Measurements from ENCODE around the gene GNAS.

Gene GNAS

DNA sequence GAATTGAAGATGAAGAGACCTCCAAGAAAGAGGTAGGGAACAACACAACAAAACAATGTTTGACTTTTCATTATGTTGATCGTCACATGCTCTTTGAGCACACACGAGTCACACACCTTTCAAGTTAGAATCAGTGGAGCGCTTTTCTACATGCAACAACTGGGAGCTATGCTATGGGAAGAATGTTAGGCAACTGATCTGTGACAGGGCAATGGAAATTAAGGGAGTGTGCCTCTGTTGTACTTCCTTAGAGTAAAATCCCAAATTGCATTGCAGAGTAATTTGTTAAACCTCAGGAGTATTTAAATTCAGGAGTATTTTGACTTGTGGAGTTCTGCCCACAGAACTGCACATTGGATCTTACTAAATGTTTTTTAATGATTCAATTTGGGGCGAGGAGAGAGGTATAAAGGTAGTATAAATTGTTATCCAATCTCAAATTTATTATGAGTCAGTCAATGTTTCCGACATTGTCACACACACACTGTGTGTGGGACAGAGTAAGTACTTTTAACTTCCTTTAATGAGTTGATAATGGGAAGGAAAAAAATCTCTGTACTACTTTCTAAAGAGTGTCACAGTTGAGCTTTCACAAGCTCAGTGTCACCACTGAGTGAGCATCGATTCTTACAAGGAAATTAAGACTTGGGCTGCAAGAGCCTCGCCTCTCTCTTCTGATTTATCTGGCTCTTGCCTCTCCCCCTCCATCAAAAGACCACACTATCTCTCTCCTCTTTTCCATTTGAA is 10.7 kb downstream of the GNAS start:
- no peak overlapping the region for H3K4me3 ChIP-seq (ENCODE audit: low read length, poor library complexity, severe bottlenecking)

DNA sequence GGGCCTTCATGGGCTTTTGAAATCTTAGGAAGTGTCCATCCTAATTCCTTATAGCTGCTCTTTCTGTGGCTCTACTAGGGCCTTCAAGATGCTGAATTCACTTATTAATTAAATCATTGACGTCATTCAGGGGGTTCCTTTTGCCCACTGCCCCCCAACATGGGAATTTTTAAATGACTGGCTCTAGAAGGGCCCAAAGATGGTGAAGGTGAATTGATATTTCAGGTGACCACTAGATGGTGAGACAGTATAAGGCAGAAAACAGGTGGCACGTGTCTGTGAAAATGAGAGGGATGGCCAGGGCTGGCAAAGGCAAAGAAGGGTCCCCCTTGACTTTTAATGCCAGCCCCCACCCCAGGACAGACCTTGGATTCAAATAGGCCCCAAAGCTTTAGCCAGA is 11.8 kb downstream of the GNAS start:
- H3K36me3 ChIP-seq (ENCODE audit: insufficient read depth, low read length), result no peaks in the 10 kb centered on the region
- H2AFZ ChIP-seq (ENCODE audit: low read length), result no peak overlapping the region
- H3K79me2 ChIP-seq (ENCODE audit: insufficient read depth, low read length), result no peaks in the 10 kb centered on the region
- no peaks in the 10 kb centered on the region for H3K9me3 ChIP-seq (ENCODE audit: insufficient read depth, low read depth, low read length)
- no peak overlapping the region for H3K9ac ChIP-seq (ENCODE audit: low read depth, low read length, poor library complexity, severe bottlenecking)
- H3K4me2 ChIP-seq (ENCODE audit: low read depth, low read length, poor library complexity, severe bottlenecking), result no peak overlapping the region
- H3K4me3 ChIP-seq (ENCODE audit: low read length, poor library complexity, severe bottlenecking), result no peak overlapping the region
- no peaks in the 10 kb centered on the region for H4K20me1 ChIP-seq (ENCODE audit: insufficient read depth, low read length, poor library complexity, severe bottlenecking)
- no peaks in the 10 kb centered on the region for H3F3A ChIP-seq (ENCODE audit: low read depth)
- TF ChIP-seq EZH2phosphoT487 (IDR thresholded peaks at IDR 0.05; ENCODE audit: borderline replicate concordance) (no peak), CTCF (conservative IDR thresholded peaks at IDR 0.05; ENCODE audit: low read length) (peak; percentile 49)
- no peaks in the 10 kb centered on the region for H3K9me2 ChIP-seq (replicated peaks; ENCODE audit: low read depth, low read length)
- no peaks in the 10 kb centered on the region for H3K4me1 ChIP-seq (ENCODE audit: insufficient read depth, low read length, poor library complexity, severe bottlenecking)
- H3K27me3 ChIP-seq (ENCODE audit: insufficient read depth, low read length, poor library complexity, severe bottlenecking), result no peaks in the 10 kb centered on the region

More for the DNA sequence above, 10.7 kb downstream of the GNAS start:
- Histone ChIP-seq H2AFZ (ENCODE audit: low read length) (no peak overlapping the region), H3K9ac (ENCODE audit: low read depth, low read length, poor library complexity, severe bottlenecking) (no peak overlapping the region), H3K36me3 (ENCODE audit: insufficient read depth, low read length) (no peaks in the 10 kb centered on the region), H3K4me2 (ENCODE audit: low read depth, low read length, poor library complexity, severe bottlenecking) (no peak overlapping the region), H3F3A (ENCODE audit: low read depth) (no peaks in the 10 kb centered on the region), H4K20me1 (ENCODE audit: insufficient read depth, low read length, poor library complexity, severe bottlenecking) (no peaks in the 10 kb centered on the region), H3K27me3 (ENCODE audit: insufficient read depth, low read length, poor library complexity, severe bottlenecking) (no peaks in the 10 kb centered on the region), H3K9me3 (ENCODE audit: insufficient read depth, low read depth, low read length) (no peaks in the 10 kb centered on the region), H3K79me2 (ENCODE audit: insufficient read depth, low read length) (no peaks in the 10 kb centered on the region), H3K9me2 (replicated peaks; ENCODE audit: low read depth, low read length) (no peaks in the 10 kb centered on the region), H3K4me1 (ENCODE audit: insufficient read depth, low read length, poor library complexity, severe bottlenecking) (no peaks in the 10 kb centered on the region)
- no peak for TF ChIP-seq CTCF (conservative IDR thresholded peaks at IDR 0.05; ENCODE audit: low read length)
- no peak for TF ChIP-seq EZH2phosphoT487 (IDR thresholded peaks at IDR 0.05; ENCODE audit: borderline replicate concordance)

- no peak for TF ChIP-seq CTCF (conservative IDR thresholded peaks at IDR 0.05; ENCODE audit: low read length)
- TF ChIP-seq EZH2phosphoT487 (IDR thresholded peaks at IDR 0.05; ENCODE audit: borderline replicate concordance), result no peak
- H2AFZ ChIP-seq (ENCODE audit: low read length), result no peak overlapping the region
- no peaks in the 10 kb centered on the region for H3K27me3 ChIP-seq (ENCODE audit: insufficient read depth, low read length, poor library complexity, severe bottlenecking)
- no peak overlapping the region for H3K9ac ChIP-seq (ENCODE audit: low read depth, low read length, poor library complexity, severe bottlenecking)
- no peaks in the 10 kb centered on the region for H4K20me1 ChIP-seq (ENCODE audit: insufficient read depth, low read length, poor library complexity, severe bottlenecking)
- H3F3A ChIP-seq (ENCODE audit: low read depth), result no peaks in the 10 kb centered on the region
- H3K4me2 ChIP-seq (ENCODE audit: low read depth, low read length, poor library complexity, severe bottlenecking), result no peak overlapping the region
- no peaks in the 10 kb centered on the region for H3K9me2 ChIP-seq (replicated peaks; ENCODE audit: low read depth, low read length)
- H3K36me3 ChIP-seq (ENCODE audit: insufficient read depth, low read length), result no peaks in the 10 kb centered on the region
- no peaks in the 10 kb centered on the region for H3K9me3 ChIP-seq (ENCODE audit: insufficient read depth, low read depth, low read length)
- no peak overlapping the region for H3K4me3 ChIP-seq (ENCODE audit: low read length, poor library complexity, severe bottlenecking)
- H3K4me1 ChIP-seq (ENCODE audit: insufficient read depth, low read length, poor library complexity, severe bottlenecking), result no peaks in the 10 kb centered on the region
- no peaks in the 10 kb centered on the region for H3K79me2 ChIP-seq (ENCODE audit: insufficient read depth, low read length)
Measured at GRCh38 chr20:58865843-58866242, 13.3 kb downstream of the GNAS start.
